Mucosa of rectum (tissue), 2 donors: ENCODE results near the gene MACF1.
"Not testable (repeated sequence)": the region's sequence is repeated elsewhere in the genome, so short reads cannot be mapped to it uniquely, and the experiment has no call there.

Experiments used
- H3K27ac ChIP-seq, 2 donors: one replicate each; pipeline ENCODE4 v1.7.0; 2013; ENCODE audit warnings: inconsistent platforms in 2 of 2, low read depth in 2 of 2, low read length in 2 of 2
- H3K27me3 ChIP-seq, 2 donors: one replicate each; pipeline ENCODE4 v1.7.0; 2013; ENCODE audit warnings: low read length in 2 of 2; ENCODE audit not compliant: control insufficient read depth in 2 of 2, insufficient read depth in 2 of 2
- H3K36me3 ChIP-seq, 2 donors: one replicate each; pipeline ENCODE4 v1.7.0; 2013; ENCODE audit warnings: low read length in 2 of 2; ENCODE audit not compliant: control insufficient read depth in 2 of 2, insufficient read depth in 2 of 2
- H3K4me1 ChIP-seq, 2 donors: one replicate each; pipeline ENCODE4 v1.7.0; 2013; ENCODE audit warnings: low read length in 2 of 2, mild to moderate bottlenecking in 1 of 2; ENCODE audit not compliant: control insufficient read depth in 2 of 2, insufficient read depth in 2 of 2
- H3K4me3 ChIP-seq, 2 donors: one replicate each; pipeline ENCODE4 v1.7.0; 2013; ENCODE audit warnings: low read length in 2 of 2
- H3K9ac ChIP-seq, 2 donors: one replicate each; pipeline ENCODE4 v1.7.0; 2013; ENCODE audit warnings: low read length in 2 of 2, low read depth in 1 of 2, mild to moderate bottlenecking in 1 of 2
- H3K9me3 ChIP-seq, 2 donors: one replicate each; pipeline ENCODE4 v1.7.0; 2013; ENCODE audit warnings: low read length in 2 of 2; ENCODE audit not compliant: control insufficient read depth in 2 of 2
- donor health status: healthy.
- donor health status: Normal muscosa, but diverticular disease.

MACF1 gene

DNA sequence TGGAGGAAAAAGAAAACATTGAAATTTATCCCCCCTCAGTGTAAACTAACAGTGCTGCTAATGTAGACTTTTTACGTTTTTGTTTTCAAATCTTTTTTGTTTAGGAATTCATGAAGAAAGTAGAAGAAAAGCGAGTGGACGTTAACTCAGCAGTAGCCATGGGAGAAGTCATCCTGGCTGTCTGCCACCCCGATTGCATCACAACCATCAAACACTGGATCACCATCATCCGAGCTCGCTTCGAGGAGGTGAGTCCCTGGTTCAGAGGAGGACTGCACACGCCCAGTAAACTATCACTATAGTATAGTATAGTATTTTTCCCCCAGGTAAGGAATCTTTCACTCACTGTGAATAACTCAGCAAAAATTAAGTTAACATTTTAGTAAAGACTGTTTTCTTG lies 249.1 kb downstream of the MACF1 start:
- Histone ChIP-seq H3K27ac (no peak overlapping the region), H3K9ac (no peak overlapping the region), H3K9me3 (no peaks in the 10 kb centered on the region), H3K27me3 (no peaks in the 10 kb centered on the region), H3K4me3 (no peak overlapping the region), H3K36me3 (peaks cover 80 to 82% of the 10 kb centered on the region in 2 donors), H3K4me1 (no peaks in the 10 kb centered on the region)

GRCh38 chr1:39458991-39459390 lies 254.5 kb downstream of the MACF1 start:
- Histone ChIP-seq H3K27me3 (no peaks in the 10 kb centered on the region), H3K4me3 (no peak overlapping the region), H3K9me3 (no peaks in the 10 kb centered on the region), H3K4me1 (no peaks in the 10 kb centered on the region), H3K27ac (no peak overlapping the region), H3K36me3 (peaks cover 83 to 84% of the 10 kb centered on the region in 2 donors), H3K9ac (no peak overlapping the region)

GRCh38 chr1:39462074-39462473 lies 257.6 kb downstream of the MACF1 start:
- no peaks in the 10 kb centered on the region for H3K27me3 ChIP-seq
- H3K9ac ChIP-seq: no peak overlapping the region
- no peak overlapping the region for H3K4me3 ChIP-seq
- H3K4me1 ChIP-seq: no peaks in the 10 kb centered on the region
- H3K36me3 ChIP-seq: peaks cover 70 to 79% of the 10 kb centered on the region in 2 donors
- H3K9me3 ChIP-seq: no peaks in the 10 kb centered on the region
- H3K27ac ChIP-seq: no peak overlapping the region

DNA sequence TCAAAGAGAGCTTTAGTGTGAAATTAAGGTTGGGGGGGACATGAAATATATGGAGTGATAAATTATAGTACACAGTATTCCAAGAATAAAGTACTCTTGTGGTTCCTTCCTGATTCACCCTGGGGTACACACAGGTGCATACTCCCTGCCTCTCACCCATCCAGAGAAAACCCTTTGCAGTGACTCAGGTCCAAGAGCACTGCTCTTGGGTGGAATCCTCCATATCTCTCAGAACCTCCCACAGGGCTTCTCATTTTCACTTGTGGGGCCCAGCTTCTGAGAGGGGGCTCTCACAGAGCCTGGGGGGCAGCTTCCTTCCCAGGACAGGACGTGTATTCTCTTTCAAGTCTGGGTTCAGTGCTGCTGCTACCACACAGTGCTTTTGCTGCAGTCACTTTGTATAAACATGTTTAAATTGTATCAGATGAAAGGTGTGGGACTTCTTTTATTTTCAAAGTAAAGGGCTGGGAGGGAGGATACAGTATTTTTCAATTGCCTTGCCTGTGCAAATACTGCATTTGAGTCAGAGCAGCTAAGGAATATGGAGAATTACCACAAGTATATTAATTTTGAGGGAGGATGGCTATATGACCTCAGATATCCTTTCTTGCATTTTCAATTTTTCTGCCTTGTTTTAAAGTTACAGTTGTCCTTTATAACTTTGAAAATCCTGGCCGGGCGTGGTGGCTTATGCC lies 262.1 kb downstream of the MACF1 start:
- Histone ChIP-seq H3K9ac (no peak overlapping the region), H3K27me3 (no peaks in the 10 kb centered on the region), H3K36me3 (peaks cover 45 to 78% of the 10 kb centered on the region in 2 donors), H3K27ac (no peak overlapping the region), H3K4me3 (no peak overlapping the region), H3K9me3 (no peaks in the 10 kb centered on the region), H3K4me1 (no peaks in the 10 kb centered on the region)

GRCh38 chr1:39467108-39467720 lies 262.7 kb downstream of the MACF1 start:
- not testable (repeated sequence) for H3K27me3 ChIP-seq, H3K9me3 ChIP-seq, H3K4me3 ChIP-seq, H3K9ac ChIP-seq, H3K4me1 ChIP-seq, H3K27ac ChIP-seq
- peaks cover 39 to 76% of the 10 kb centered on the region in 2 donors for H3K36me3 ChIP-seq

DNA sequence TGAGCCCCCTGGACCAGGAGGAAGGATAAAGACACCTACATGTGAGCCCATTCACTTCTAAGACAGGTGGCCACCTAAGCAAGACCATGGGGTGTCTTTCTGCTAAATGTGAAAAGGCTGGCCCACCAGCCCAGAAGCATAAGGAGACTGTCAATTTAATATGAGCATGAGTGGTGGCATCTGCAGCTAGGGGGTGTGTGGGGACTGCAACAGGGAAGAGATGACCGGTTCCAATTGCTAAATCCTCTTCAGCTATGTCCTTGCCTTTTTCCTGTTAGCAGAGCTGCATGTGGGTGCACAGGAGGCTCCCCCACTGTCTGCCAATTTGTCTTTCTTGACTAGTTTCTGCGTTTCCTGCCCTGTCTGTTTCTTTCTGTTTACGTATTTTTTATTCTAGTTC lies 264.7 kb downstream of the MACF1 start:
- Histone ChIP-seq H3K9ac (no peak overlapping the region), H3K4me3 (no peak overlapping the region), H3K4me1 (no peaks in the 10 kb centered on the region), H3K9me3 (no peaks in the 10 kb centered on the region), H3K27ac (no peak overlapping the region), H3K27me3 (no peaks in the 10 kb centered on the region), H3K36me3 (peaks cover 22 to 66% of the 10 kb centered on the region in 2 donors)

- Histone ChIP-seq H3K9me3 (no peaks in the 10 kb centered on the region), H3K9ac (no peak overlapping the region), H3K4me1 (no peaks in the 10 kb centered on the region), H3K36me3 (peaks cover 18 to 68% of the 10 kb centered on the region in 2 donors), H3K27ac (no peak overlapping the region), H3K4me3 (no peak overlapping the region), H3K27me3 (no peaks in the 10 kb centered on the region)
Measured at GRCh38 chr1:39470040-39470439, 265.5 kb downstream of the MACF1 start.

- Histone ChIP-seq H3K36me3 (peaks cover 17 to 61% of the 10 kb centered on the region in 2 donors), H3K9me3 (no peaks in the 10 kb centered on the region), H3K4me3 (no peak overlapping the region), H3K27ac (no peak overlapping the region), H3K27me3 (no peaks in the 10 kb centered on the region), H3K9ac (no peak overlapping the region), H3K4me1 (no peaks in the 10 kb centered on the region)
Measured at GRCh38 chr1:39472826-39473225, 268.3 kb downstream of the MACF1 start.

GRCh38 chr1:39473324-39473723 lies 268.8 kb downstream of the MACF1 start:
- Histone ChIP-seq H3K4me3 (no peak overlapping the region), H3K36me3 (peaks cover 17 to 56% of the 10 kb centered on the region in 2 donors), H3K27me3 (no peaks in the 10 kb centered on the region)

DNA sequence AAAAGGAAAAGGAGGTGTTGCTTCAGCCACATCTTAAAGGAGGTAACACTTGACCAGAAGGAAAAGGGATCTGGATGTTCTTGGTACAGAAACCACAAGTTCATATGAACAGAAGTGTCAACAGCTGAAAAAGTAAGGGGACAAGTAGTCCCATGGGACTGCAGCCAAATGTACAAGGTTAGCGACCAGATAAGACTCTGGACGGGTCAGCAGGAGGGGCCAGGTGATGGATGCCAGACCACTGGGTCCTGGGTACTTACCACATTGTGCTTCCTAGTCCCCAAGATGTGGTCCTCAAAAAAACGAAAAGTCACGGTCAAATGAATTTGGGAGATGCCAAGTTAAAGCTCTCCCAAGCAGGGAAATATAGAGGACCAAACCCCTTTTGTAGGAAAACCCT lies 270.3 kb downstream of the MACF1 start:
- H3K9me3 ChIP-seq: no peaks in the 10 kb centered on the region
- no peak overlapping the region for H3K9ac ChIP-seq
- H3K4me3 ChIP-seq: no peak overlapping the region
- no peak overlapping the region for H3K27ac ChIP-seq
- H3K27me3 ChIP-seq: no peaks in the 10 kb centered on the region
- no peaks in the 10 kb centered on the region for H3K4me1 ChIP-seq
- peaks cover 19 to 48% of the 10 kb centered on the region in 2 donors for H3K36me3 ChIP-seq

More at GRCh38 chr1:39473324-39473723, 268.8 kb downstream of the MACF1 start:
- Histone ChIP-seq H3K9me3 (no peaks in the 10 kb centered on the region), H3K4me1 (no peaks in the 10 kb centered on the region), H3K9ac (no peak overlapping the region), H3K27ac (no peak overlapping the region)
